ENCODE data around the gene PNMT.

PNMT gene

DNA sequence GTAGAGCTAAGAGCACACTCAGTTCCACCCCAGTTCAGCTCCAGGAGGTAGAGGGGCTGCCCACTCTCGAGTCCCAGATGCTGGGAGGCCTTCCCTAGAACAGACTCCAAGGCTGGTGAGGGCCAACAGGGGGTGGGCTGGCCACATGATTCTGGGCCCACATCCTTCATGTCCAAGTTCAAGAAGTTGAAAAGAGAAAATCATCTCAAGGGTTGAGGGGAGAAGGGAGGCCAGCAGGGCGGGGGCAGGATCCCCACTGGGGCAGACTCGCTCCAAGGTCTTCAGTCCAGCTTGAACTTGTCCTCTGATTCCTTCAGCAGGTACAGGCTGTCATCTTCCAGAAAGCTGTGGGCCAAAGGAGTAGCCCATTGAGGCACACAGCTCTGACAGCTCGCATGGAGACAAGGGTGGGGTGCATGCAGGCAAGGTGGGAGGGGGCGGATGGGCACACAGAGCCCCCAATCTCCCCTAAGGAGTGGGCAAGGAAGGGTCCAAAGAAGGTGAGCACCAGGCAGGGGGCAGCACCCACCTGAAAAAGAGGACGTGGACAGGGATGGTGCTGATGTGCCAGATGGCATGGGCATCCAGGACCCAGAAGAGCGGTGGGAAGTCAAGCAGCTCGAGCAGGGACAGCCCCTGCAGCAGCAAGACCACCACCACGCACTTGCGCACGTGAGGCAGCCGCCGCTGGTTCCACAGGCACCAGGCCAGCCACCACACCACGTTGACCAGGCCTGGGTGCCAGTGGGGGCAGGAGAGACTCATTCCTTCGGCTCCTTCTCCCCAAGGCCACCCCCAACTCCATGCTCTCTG lies 4.5 kb downstream of the PNMT start:
- no peak overlapping the region for H3K9ac ChIP-seq (ENCODE audit: low read length)
- H3K4me1 ChIP-seq (ENCODE audit: control insufficient read depth, insufficient read depth, low read length) = no peaks in the 10 kb centered on the region
- H3K36me3 ChIP-seq (ENCODE audit: control insufficient read depth, insufficient read depth, low read length) = no peaks in the 10 kb centered on the region
- H3K27ac ChIP-seq (ENCODE audit: low read depth, low read length) = no peak overlapping the region
- H3K27me3 ChIP-seq (ENCODE audit: control insufficient read depth, insufficient read depth, low read length) = peaks cover 20% of the 10 kb centered on the region
- H3K4me3 ChIP-seq (ENCODE audit: low read length) = no peak overlapping the region

DNA sequence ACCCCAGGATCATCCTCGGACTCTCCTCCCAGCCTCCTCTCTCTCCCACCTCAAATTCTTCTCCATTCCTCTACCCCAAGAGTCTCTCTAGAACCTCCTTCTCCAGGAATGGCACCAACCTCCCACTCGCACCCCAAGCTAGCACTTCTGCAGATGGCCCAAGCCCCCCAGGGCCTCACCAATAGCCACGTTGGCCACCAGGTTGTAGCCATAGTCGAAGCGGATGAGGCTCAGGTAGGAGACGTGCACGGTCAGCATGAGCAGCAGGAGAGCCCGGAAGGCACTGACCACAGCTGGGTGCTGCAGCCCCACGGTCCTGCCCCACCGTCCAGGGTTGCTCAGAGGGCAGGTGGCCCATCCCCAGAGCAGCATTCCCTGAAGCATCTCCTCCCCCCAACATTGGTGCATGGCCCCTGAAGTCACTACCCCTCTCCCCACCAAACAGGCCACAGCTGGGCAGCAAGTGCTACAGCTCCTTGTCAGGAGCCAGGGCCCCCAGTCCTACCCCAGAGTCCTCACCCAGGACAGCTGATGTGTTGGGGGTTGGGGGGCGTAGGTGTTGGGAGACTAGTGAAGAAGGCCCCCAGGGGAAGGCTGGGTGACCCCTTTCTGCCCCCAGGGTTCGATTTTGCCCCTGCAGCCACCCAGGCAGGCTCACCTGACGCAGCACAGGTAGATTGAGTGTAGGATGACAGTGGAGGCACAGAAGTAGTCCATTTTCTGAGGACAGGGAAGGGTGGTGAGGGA lies 5.3 kb downstream of the PNMT start:
- Histone ChIP-seq H3K4me3 (ENCODE audit: low read length) (no peak overlapping the region), H3K27ac (ENCODE audit: low read depth, low read length) (no peak overlapping the region), H3K36me3 (ENCODE audit: control insufficient read depth, insufficient read depth, low read length) (no peaks in the 10 kb centered on the region), H3K4me1 (ENCODE audit: control insufficient read depth, insufficient read depth, low read length) (no peaks in the 10 kb centered on the region), H3K27me3 (ENCODE audit: control insufficient read depth, insufficient read depth, low read length) (peaks cover 20% of the 10 kb centered on the region), H3K9ac (ENCODE audit: low read length) (no peak overlapping the region)

DNA sequence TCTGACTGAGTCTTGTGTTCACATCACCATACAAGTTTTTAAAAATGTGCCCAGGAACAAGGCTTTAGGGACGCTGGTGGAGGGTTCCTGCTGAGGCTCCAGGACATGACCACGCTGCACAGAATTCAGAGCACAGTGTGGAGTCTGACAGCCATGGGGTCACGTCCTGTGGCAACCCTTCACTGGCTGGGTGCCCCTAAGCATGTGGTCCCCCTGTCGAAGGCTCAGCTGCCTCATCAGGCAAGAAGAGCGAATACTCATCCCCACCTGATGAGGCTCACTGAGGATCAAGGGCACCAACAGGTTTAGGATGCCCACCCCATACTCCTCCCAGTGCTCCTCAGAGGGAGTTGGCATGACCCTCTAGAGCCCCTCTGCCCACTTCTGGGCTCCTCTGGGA lies 5.9 kb downstream of the PNMT start:
- H3K36me3 ChIP-seq (ENCODE audit: control insufficient read depth, insufficient read depth, low read length) = no peaks in the 10 kb centered on the region
- peaks cover 19% of the 10 kb centered on the region for H3K27me3 ChIP-seq (ENCODE audit: control insufficient read depth, insufficient read depth, low read length)
- no peak overlapping the region for H3K9ac ChIP-seq (ENCODE audit: low read length)
- no peak overlapping the region for H3K4me3 ChIP-seq (ENCODE audit: low read length)
- H3K27ac ChIP-seq (ENCODE audit: low read depth, low read length) = no peak overlapping the region
- H3K4me1 ChIP-seq (ENCODE audit: control insufficient read depth, insufficient read depth, low read length) = no peaks in the 10 kb centered on the region

DNA sequence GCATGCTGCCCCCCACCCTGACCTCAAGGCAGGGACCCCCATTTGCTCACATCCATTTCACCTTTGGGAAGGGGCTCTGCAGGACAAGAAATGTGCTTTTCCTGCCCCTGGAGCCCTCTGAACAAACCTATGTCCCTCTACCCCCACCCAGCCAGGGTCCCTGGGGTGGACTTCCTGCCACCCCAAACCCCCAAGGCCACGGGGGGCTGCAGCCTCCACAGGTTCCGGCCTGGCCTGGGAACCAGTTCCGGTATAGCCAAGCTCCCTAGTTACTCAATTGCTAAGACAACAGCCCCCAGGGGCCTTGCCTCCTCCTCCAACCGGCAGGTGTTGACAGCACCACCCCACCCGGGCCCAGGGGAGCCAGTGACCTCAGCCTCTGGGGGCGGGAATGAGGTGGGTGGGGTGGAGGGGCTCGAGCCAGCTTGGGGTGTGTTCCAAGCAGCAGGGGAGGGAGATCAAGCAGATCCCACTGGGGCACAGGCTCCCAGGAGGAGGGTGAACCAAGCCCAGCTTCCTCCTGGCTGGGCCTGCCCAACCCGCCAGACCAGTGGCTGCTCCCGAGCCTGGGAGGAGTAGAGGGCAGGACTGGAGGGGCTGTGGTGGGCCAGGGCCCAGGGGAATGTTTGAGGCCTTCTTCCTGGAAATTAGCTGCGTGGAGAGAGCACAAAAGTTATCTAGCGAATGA lies 6.6 kb downstream of the PNMT start:
- Histone ChIP-seq H3K27ac (ENCODE audit: low read depth, low read length) (no peak overlapping the region), H3K27me3 (ENCODE audit: control insufficient read depth, insufficient read depth, low read length) (peaks cover 15% of the 10 kb centered on the region), H3K4me1 (ENCODE audit: control insufficient read depth, insufficient read depth, low read length) (no peaks in the 10 kb centered on the region), H3K4me3 (ENCODE audit: low read length) (no peak overlapping the region), H3K9ac (ENCODE audit: low read length) (no peak overlapping the region), H3K36me3 (ENCODE audit: control insufficient read depth, insufficient read depth, low read length) (no peaks in the 10 kb centered on the region)

DNA sequence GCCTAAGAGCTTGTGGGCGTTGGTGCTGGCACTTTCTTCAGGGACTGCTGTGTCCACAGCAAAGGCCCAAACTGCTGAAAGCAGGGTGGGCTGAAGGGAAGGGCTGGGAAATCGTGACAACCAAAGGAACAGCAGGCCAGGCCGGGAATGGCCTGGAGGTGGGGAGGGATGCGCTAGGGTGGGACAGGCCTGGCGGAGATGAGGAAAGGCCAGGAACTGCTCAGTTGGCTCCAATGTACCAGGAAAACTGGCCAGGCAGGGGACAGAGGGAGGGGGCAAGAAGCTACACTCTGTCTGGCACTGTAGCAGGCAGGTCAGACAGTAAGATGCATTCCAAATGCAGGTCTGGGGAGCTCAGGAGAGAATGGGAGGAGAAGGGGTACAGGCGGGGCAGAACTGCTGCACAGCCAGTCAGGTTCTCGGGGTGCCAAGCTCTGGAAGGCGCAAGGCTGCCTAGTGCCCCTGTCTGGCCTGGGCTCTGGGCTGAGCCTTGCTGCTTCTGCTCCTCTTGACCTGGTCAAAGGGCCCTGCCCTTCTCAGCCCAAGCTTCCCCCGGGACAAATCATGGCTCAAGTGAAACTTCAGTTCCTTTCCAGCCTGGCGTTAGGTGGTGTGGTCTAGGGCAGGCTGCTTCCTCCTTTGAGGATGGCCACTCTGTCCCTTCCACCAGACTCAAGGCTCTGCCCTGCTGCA lies 7.3 kb downstream of the PNMT start:
- no peaks in the 10 kb centered on the region for H3K36me3 ChIP-seq (ENCODE audit: control insufficient read depth, insufficient read depth, low read length)
- H3K4me1 ChIP-seq (ENCODE audit: control insufficient read depth, insufficient read depth, low read length) = no peaks in the 10 kb centered on the region
- no peak overlapping the region for H3K27ac ChIP-seq (ENCODE audit: low read depth, low read length)
- no peak overlapping the region for H3K9ac ChIP-seq (ENCODE audit: low read length)
- H3K27me3 ChIP-seq (ENCODE audit: control insufficient read depth, insufficient read depth, low read length) = peaks cover 10% of the 10 kb centered on the region
- H3K4me3 ChIP-seq (ENCODE audit: low read length) = no peak overlapping the region

DNA sequence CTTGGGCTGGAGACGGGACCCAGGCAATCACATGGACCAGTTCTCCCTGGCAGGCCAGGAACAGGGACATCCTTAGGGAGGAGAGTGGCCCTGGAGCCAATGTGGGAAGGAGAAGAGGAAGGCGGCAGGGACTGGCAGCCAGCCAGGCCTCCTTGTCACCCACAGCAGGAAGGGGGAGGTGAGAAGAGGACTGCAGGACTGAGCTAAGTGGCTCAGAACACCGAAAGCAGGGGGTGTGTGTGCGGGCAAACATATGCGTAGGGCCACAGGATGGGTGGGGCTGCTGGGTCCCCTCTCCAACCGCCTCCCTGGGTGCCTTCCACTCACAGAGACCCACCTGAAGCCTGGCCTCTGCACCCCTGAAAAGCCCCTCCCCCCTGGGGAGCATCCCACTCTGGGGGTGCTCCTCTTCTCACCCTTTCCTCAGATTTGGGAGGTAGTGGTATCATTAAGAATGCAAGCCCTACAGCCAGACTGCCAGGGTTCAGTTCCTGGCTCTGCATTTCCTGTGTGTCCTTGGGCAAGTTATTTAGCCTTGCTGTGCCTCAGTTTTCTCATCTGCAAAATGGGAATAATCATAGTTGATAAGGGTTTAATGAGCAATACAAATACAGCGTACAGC lies 8.1 kb downstream of the PNMT start:
- Histone ChIP-seq H3K27me3 (ENCODE audit: control insufficient read depth, insufficient read depth, low read length) (peaks cover 3% of the 10 kb centered on the region), H3K27ac (ENCODE audit: low read depth, low read length) (no peak overlapping the region), H3K4me1 (ENCODE audit: control insufficient read depth, insufficient read depth, low read length) (no peaks in the 10 kb centered on the region), H3K36me3 (ENCODE audit: control insufficient read depth, insufficient read depth, low read length) (peaks cover 2% of the 10 kb centered on the region), H3K9ac (ENCODE audit: low read length) (no peak overlapping the region), H3K4me3 (ENCODE audit: low read length) (no peak overlapping the region)

DNA sequence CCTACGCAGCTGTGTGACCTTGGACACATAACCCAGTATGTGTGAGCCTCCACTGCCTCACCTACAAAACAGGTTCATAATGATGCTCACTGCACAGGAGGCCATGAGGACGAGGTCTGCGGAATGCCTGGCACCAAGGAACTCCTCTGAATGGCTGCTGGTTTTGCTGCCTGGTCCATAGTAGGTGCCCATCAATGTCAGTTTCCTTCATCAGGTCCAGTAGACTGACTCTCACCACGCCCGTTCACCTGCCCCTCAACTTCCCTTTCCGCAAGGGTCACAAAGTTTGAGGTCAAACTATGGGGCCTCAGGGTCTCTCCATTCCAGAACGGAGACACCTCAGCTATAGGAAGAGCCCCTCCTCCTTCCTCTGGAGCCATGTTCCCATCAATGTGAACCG lies 8.8 kb downstream of the PNMT start:
- Histone ChIP-seq H3K4me3 (ENCODE audit: low read length) (no peak overlapping the region), H3K27ac (ENCODE audit: low read depth, low read length) (no peak overlapping the region), H3K36me3 (ENCODE audit: control insufficient read depth, insufficient read depth, low read length) (peaks cover 2% of the 10 kb centered on the region), H3K27me3 (ENCODE audit: control insufficient read depth, insufficient read depth, low read length) (no peaks in the 10 kb centered on the region), H3K9ac (ENCODE audit: low read length) (no peak overlapping the region), H3K4me1 (ENCODE audit: control insufficient read depth, insufficient read depth, low read length) (no peaks in the 10 kb centered on the region)

DNA sequence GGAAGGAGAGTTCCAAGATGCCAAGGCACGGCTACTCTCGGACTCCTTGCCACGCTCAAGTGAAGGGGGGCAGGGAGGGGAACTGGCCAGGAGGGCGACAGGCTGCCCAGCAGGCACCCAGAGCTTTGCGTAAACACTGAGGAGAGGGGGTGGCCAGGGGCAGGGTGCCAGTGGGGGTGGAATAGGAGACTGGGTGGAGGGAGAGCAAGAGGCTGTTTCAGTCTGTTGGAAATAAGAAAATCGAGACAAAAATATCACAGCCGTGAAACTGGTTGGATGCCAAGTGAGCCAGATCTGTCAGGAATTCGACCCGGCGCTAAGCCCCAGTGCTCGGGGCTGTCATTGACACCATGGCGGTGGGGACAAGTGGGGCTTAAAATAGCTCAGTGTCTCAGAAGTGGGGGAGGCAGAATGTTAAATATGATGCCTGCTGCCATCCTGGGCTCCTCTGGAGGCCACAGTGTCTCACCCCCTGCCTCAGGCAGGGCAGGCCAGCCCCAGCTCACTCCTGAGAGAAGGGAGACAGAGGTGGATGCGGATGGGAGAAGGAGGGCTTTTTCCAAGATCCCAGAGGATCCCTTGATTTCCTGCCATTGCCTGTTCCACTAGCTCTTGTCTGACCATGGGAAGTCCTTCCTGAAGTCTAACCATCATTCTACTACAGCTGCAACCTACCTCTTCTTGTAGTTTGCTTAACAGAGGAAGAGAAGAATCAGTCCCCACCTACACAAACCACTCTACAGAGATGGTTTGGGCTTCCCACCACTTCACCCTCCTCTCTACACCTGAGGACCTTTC lies 9.5 kb downstream of the PNMT start:
- Histone ChIP-seq H3K4me3 (ENCODE audit: low read length) (no peak overlapping the region), H3K4me1 (ENCODE audit: control insufficient read depth, insufficient read depth, low read length) (no peaks in the 10 kb centered on the region), H3K27me3 (ENCODE audit: control insufficient read depth, insufficient read depth, low read length) (no peaks in the 10 kb centered on the region), H3K36me3 (ENCODE audit: control insufficient read depth, insufficient read depth, low read length) (peaks cover 2% of the 10 kb centered on the region), H3K9ac (ENCODE audit: low read length) (no peak overlapping the region), H3K27ac (ENCODE audit: low read depth, low read length) (no peak overlapping the region)

DNA sequence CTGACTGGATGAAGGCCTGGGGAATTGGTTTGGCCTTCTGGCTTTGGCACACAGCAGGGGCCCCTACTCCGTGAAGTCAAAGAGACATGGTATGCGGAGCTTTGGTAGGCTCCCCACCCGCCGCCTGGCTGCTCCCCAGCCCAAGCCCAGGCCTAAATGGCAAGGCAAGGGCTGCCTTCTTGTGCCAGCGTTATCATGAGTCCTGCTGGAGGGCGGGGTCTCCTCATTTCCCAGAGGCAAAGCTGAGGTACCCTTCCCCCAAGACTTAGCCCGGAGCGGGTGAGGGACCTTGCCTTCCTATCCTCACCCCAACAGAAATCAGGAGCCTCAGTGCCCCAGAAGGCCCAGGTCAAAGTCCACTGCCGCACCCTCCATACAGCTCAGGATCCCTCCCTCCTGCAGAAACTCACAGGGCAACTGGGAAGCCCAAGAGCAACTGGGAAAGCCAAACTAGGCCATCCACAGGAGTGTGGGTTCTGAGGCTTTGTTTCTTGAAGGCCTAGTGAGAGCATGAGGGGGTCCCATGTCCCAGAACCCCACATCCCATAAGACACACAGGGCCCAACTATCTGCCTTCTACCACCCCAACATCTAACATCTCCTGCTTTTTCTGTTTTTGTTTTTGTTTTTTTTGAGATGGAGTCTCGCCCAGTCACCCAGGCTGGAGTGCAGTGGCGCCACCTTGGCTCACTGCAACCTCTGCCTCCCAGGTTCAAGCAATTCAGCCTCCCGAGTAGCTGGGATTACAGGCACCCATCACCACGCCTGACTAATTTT lies 10.3 kb downstream of the PNMT start:
- Histone ChIP-seq H3K4me1 (ENCODE audit: control insufficient read depth, insufficient read depth, low read length) (no peaks in the 10 kb centered on the region), H3K27me3 (ENCODE audit: control insufficient read depth, insufficient read depth, low read length) (no peaks in the 10 kb centered on the region), H3K4me3 (ENCODE audit: low read length) (no peak overlapping the region), H3K36me3 (ENCODE audit: control insufficient read depth, insufficient read depth, low read length) (peaks cover 2% of the 10 kb centered on the region), H3K27ac (ENCODE audit: low read depth, low read length) (no peak overlapping the region), H3K9ac (ENCODE audit: low read length) (no peak overlapping the region)

DNA sequence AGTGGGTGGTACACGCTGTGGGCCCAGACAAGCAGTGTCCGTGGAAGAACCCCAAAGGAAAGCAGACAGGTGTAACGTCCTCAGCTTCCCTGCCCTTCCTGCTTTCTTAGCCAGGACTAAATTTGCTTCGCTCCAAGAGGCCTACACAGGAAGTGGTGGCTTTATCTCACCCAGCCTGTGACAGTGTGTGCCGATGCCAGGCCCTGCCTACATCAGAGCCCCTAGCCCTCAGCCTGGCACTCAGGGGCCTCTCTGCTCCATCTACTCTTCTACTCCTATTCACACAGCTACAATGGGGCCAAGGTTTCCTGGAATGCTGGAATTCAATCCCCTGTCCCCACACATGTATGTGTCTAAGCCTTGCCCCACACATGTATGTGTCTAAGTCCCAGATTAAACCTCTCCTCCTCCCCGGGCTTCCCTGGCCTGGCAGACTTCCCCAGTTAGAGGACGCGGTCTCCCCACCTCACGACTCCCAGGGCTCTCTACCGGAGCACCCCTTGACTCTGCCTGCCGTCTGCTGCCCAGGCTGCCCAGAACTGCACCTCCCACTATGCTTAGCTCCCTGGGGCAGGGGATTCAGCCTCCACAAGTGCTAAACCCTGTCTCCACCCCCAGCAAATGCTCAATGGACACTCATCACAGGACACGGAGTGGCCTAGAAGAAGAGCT lies 11.4 kb downstream of the PNMT start:
- no peaks in the 10 kb centered on the region for H3K4me1 ChIP-seq (ENCODE audit: control insufficient read depth, insufficient read depth, low read length)
- no peak overlapping the region for H3K9ac ChIP-seq (ENCODE audit: low read length)
- no peaks in the 10 kb centered on the region for H3K27me3 ChIP-seq (ENCODE audit: control insufficient read depth, insufficient read depth, low read length)
- no peak overlapping the region for H3K27ac ChIP-seq (ENCODE audit: low read depth, low read length)
- H3K4me3 ChIP-seq (ENCODE audit: low read length) = no peak overlapping the region
- peaks cover 2% of the 10 kb centered on the region for H3K36me3 ChIP-seq (ENCODE audit: control insufficient read depth, insufficient read depth, low read length)
